Smooth muscle cell (in vitro differentiated cells): Measurements from ENCODE around the gene ACVRL1. TPM values are rescaled to one million over a fixed set of nuclear protein-coding genes. Genes with fewer than 3 reads are reported as not detected.

Source experiments
- DNase-seq: peaks from one replicate; lab custom pipeline; 2025; ENCODE audit not compliant: unreplicated experiment; lab: John Stamatoyannopoulos, UW
- H2AFZ ChIP-seq: fragments of 200-600 bp; sonication (generic); 2 replicates; pipeline ENCODE4 v1.6.0; 2016; ENCODE audit warnings: antibody characterized with exemption, low read depth, mild to moderate bottlenecking
- H3F3A ChIP-seq: fragments of 200-600 bp; sonication (generic); 2 replicates; pipeline ENCODE4 v1.6.0; 2017; ENCODE audit warnings: antibody characterized with exemption, low read depth
- H3K27ac ChIP-seq: fragments of 200-600 bp; sonication (generic); 2 replicates; pipeline ENCODE4 v1.5.1; 2016; ENCODE audit warnings: low read depth, mild to moderate bottlenecking
- H3K27me3 ChIP-seq: fragments of 200-600 bp; sonication (generic); 2 replicates; pipeline ENCODE4 v1.6.1; 2016; ENCODE audit warnings: low read depth, mild to moderate bottlenecking
- H3K36me3 ChIP-seq: fragments of 200-600 bp; sonication (generic); 2 replicates; pipeline ENCODE4 v1.5.1; 2016; ENCODE audit warnings: low read depth
- H3K4me1 ChIP-seq: fragments of 200-600 bp; sonication (generic); 2 replicates; pipeline ENCODE4 v1.5.1; 2016; ENCODE audit warnings: low read depth
- H3K4me2 ChIP-seq: fragments of 200-600 bp; sonication (generic); 2 replicates; pipeline ENCODE4 v1.6.0; 2016; ENCODE audit warnings: mild to moderate bottlenecking
- H3K4me3 ChIP-seq: fragments of 200-600 bp; sonication (generic); 2 replicates; pipeline ENCODE4 v1.5.1; 2016; ENCODE audit warnings: mild to moderate bottlenecking
- H3K79me2 ChIP-seq: fragments of 200-600 bp; sonication (generic); 2 replicates; pipeline ENCODE4 v1.6.0; 2016; ENCODE audit warnings: low read depth, mild to moderate bottlenecking
- H3K9ac ChIP-seq: fragments of 200-600 bp; sonication (generic); 2 replicates; pipeline ENCODE4 v1.6.0; 2016; ENCODE audit warnings: low read depth
- H3K9me3 ChIP-seq: fragments of 200-600 bp; sonication (generic); replicated peaks from 2 replicates; pipeline ENCODE4 v1.5.1; 2016; ENCODE audit warnings: low read depth
- H4K20me1 ChIP-seq: fragments of 200-600 bp; sonication (generic); 2 replicates; pipeline ENCODE4 v1.6.0; 2016; ENCODE audit warnings: low read depth
- WGBS: methylation state at CpG from one replicate; pipeline ENCODE4 v1.1.7; 2016; ENCODE audit warnings: low lambda C conversion rate; 5-methylcytosine and 5-hydroxymethylcytosine counted together
- polyA plus RNA-seq: library from polyadenylated mRNA; unstranded; fragments of >200 nt; fragmentation: Nextera tagmentation; extraction: Ambion mirVana; gene quantifications from 2 replicates; pipeline ENCODE4 v1.2.1, GENCODE V29; 2016
- total RNA-seq: library from RNA; depleted of rRNA; stranded (reverse); fragments of >200 nt; gene quantifications from 2 replicates; pipeline ENCODE4 v1.2.3, GENCODE V29; 2014
- TF ChIP-seq, protein P1 (sequence below): fragments of 200-600 bp; sonication (generic); IDR thresholded peaks from 2 replicates; pipeline ENCODE4 v1.5.1; 2017; ENCODE audit warnings: borderline replicate concordance, mild to moderate bottlenecking, antibody characterized with exemption; ENCODE audit not compliant: insufficient read depth, poor library complexity, severe bottlenecking

Gene ACVRL1
- total and polyA plus RNA-seq, 2 experiments from 2014 or later = 8.4 to 10.4 TPM

DNA sequence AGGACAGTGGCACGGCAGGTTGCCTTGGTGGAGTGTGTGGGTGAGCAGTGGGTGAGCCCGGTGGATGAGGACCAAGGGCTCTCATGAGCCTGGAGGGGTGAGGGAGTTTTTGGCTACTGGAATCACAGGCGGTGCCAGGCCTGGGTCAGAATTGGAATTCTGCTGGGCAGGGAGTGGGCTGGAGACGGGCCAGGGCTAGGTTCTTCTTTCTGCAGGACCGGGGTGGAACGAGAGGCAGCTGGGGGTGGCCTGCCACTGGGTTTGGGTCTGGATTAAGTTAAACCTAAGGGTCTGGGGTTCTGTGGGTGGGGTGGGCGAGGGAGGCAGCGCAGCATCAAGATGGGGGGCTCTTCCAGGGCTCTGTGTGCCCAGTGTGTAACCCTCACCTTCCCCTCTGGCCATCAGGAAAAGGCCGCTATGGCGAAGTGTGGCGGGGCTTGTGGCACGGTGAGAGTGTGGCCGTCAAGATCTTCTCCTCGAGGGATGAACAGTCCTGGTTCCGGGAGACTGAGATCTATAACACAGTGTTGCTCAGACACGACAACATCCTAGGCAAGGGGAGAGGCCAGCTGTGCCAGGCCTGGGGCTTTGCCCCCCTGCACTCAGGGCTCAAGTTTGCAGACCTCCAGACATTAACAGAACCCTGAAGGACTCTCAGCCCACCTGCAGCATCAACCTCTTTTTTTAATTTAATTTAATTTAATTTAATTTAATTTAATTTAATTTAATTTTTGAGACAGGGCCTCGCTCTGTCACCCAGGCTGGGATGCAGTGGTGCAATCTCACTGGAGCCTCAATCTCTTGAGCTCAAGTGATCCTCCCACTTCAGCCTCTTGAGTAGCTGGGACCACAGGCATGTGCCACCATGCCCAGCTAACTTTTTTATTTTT lies 7.0 kb downstream of the ACVRL1 start:
- WGBS = 98% methylated on average over 17 of the region's 17 CpGs
- no peak overlapping the region for H2AFZ ChIP-seq
- H3K4me3 ChIP-seq = no peak overlapping the region
- H3K4me2 ChIP-seq = no peak overlapping the region
- H3K9me3 ChIP-seq = no peaks in the 10 kb centered on the region
- H3K27me3 ChIP-seq = no peaks in the 10 kb centered on the region
- no peak for DNase-seq
- TF ChIP-seq, protein P1, sequence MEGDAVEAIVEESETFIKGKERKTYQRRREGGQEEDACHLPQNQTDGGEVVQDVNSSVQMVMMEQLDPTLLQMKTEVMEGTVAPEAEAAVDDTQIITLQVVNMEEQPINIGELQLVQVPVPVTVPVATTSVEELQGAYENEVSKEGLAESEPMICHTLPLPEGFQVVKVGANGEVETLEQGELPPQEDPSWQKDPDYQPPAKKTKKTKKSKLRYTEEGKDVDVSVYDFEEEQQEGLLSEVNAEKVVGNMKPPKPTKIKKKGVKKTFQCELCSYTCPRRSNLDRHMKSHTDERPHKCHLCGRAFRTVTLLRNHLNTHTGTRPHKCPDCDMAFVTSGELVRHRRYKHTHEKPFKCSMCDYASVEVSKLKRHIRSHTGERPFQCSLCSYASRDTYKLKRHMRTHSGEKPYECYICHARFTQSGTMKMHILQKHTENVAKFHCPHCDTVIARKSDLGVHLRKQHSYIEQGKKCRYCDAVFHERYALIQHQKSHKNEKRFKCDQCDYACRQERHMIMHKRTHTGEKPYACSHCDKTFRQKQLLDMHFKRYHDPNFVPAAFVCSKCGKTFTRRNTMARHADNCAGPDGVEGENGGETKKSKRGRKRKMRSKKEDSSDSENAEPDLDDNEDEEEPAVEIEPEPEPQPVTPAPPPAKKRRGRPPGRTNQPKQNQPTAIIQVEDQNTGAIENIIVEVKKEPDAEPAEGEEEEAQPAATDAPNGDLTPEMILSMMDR = no peak
- H3K4me1 ChIP-seq = no peaks in the 10 kb centered on the region
- H3K9ac ChIP-seq = no peak overlapping the region
- peaks cover 3% of the 10 kb centered on the region for H3F3A ChIP-seq
- no peaks in the 10 kb centered on the region for H3K79me2 ChIP-seq
- H3K36me3 ChIP-seq = no peaks in the 10 kb centered on the region
- no peak overlapping the region for H3K27ac ChIP-seq
- no peaks in the 10 kb centered on the region for H4K20me1 ChIP-seq

DNA sequence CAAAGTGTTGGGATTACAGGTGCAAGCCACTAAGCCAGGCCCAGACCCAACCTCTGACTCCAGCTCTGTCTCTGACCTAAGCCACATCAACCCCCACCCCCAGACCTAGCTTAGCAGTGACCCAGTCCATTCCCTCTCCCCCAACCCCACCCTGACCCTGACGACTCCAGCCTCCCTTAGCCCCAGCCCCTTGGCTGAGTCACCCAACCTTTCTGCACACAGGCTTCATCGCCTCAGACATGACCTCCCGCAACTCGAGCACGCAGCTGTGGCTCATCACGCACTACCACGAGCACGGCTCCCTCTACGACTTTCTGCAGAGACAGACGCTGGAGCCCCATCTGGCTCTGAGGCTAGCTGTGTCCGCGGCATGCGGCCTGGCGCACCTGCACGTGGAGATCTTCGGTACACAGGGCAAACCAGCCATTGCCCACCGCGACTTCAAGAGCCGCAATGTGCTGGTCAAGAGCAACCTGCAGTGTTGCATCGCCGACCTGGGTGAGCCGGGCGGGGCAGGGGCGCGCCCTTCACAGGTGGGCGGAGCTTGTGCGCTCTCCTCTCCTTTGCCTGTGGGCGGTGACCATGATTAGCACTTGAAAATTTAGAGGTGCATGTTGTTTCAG lies 7.8 kb downstream of the ACVRL1 start:
- Histone ChIP-seq H4K20me1 (no peaks in the 10 kb centered on the region), H3F3A (no peaks in the 10 kb centered on the region), H3K4me2 (no peak overlapping the region), H3K9ac (no peak overlapping the region), H3K27me3 (no peaks in the 10 kb centered on the region), H3K9me3 (no peaks in the 10 kb centered on the region), H2AFZ (no peak overlapping the region), H3K4me1 (no peaks in the 10 kb centered on the region), H3K36me3 (no peaks in the 10 kb centered on the region), H3K4me3 (no peak overlapping the region), H3K27ac (no peak overlapping the region), H3K79me2 (no peaks in the 10 kb centered on the region)
- no peak for DNase-seq
- TF ChIP-seq, protein P1 = no peak
- 86% methylated on average over 28 of the region's 28 CpGs for WGBS

DNA sequence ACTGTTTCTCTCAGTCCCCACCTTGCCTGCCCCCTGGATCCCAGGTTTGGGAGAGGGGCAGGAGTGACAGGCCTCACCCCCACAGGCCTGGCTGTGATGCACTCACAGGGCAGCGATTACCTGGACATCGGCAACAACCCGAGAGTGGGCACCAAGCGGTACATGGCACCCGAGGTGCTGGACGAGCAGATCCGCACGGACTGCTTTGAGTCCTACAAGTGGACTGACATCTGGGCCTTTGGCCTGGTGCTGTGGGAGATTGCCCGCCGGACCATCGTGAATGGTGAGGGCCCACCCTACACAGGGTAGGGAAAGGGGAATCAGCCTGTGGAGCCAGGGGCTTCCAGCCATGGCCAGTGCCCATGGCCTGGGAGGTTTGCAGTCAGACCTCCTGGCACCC lies 8.6 kb downstream of the ACVRL1 start:
- TF ChIP-seq, protein P1 = no peak
- WGBS = 93% methylated on average over 11 of the region's 11 CpGs
- Histone ChIP-seq H3F3A (no peaks in the 10 kb centered on the region), H4K20me1 (no peaks in the 10 kb centered on the region), H2AFZ (no peak overlapping the region), H3K36me3 (no peaks in the 10 kb centered on the region), H3K27ac (no peak overlapping the region), H3K79me2 (no peaks in the 10 kb centered on the region), H3K4me2 (no peak overlapping the region), H3K27me3 (no peaks in the 10 kb centered on the region), H3K4me1 (no peaks in the 10 kb centered on the region), H3K9ac (no peak overlapping the region), H3K9me3 (no peaks in the 10 kb centered on the region), H3K4me3 (no peak overlapping the region)
- no peak for DNase-seq
